Endothelial cell of umbilical vein (primary cell): Measurements from ENCODE around the gene RAB44. TPM values are rescaled to one million over a fixed set of nuclear protein-coding genes. Genes with fewer than 3 reads are reported as not detected.

Experiments
- BruUV-seq: library from RNA; stranded (reverse); fragments of 400-500 nt; replicated peaks from 2 replicates; lab custom pipeline; 2021; lab: Mats Ljungman, UMichigan
- CTCF ChIA-PET: fragments of 300-600, 350-600 bp; sonication (Branson Sonifier 250); formaldehyde crosslinking; loops from one replicate; lab custom pipeline; 2021; ENCODE audit warnings: antibody characterized with exemption, inconsistent platforms; lab: Charles Lee
- POLR2A ChIA-PET: fragments of 300-600, 350-600 bp; sonication (Branson Sonifier 250); formaldehyde crosslinking; loops from one replicate; lab custom pipeline; 2021; ENCODE audit warnings: antibody characterized with exemption, inconsistent platforms; lab: Charles Lee
- DNase-seq: peaks from one replicate; pipeline ENCODE4 v3.0.0-alpha.2; 2011; ENCODE audit warnings: low read depth, low spot score
- FAIRE-seq: peaks from 2 replicates; lab custom pipeline; 2011; peaks lifted over from hg19 to GRCh38; lab: Jason Lieb, UNC
- H2AFZ ChIP-seq: 2 replicates; pipeline ENCODE4 v1.6.0; 2012; ENCODE audit warnings: low read depth, low read length, control low read depth, inconsistent platforms
- H3K27ac ChIP-seq: 2 replicates; pipeline ENCODE4 v1.5.1; 2011; ENCODE audit warnings: low read depth, mild to moderate bottlenecking, control low read depth, low read length, moderate library complexity; ENCODE audit not compliant: insufficient read depth
- H3K27me3 ChIP-seq, 2 experiments: 2 replicates each; pipeline versions ENCODE4 v1.6.0 to v1.6.1; 2011; ENCODE audit warnings: low read length in 2 of 2, mixed read lengths in 1 of 2; ENCODE audit not compliant: control insufficient read depth in 2 of 2, insufficient read depth in 2 of 2
- H3K36me3 ChIP-seq, 2 experiments: 2 replicates in 1 of 2; 3 replicates in 1 of 2; pipeline ENCODE4 v1.5.1; 2011; ENCODE audit warnings: low read length in 2 of 2, mild to moderate bottlenecking in 1 of 2, moderate library complexity in 1 of 2; ENCODE audit not compliant: control insufficient read depth in 2 of 2, insufficient read depth in 2 of 2; ENCODE audit errors: extremely low read depth in 1 of 2
- H3K4me1 ChIP-seq: 3 replicates; pipeline ENCODE4 v1.5.1; 2011; ENCODE audit warnings: mild to moderate bottlenecking, low read length; ENCODE audit not compliant: control insufficient read depth, insufficient read depth; ENCODE audit errors: extremely low read depth
- H3K4me2 ChIP-seq: 2 replicates; pipeline ENCODE4 v1.6.1; 2011; ENCODE audit warnings: low read length, control low read depth, mixed read lengths; ENCODE audit not compliant: insufficient read depth
- H3K4me3 ChIP-seq, 3 experiments: fragments of 200-600 bp in 1 of 3; sonication (generic), shearing (Covaris generic) in 1 of 3; replicated peaks in 1 of 3; 2 replicates each; pipeline ENCODE4 v1.5.1; 2011 to 2016; ENCODE audit warnings: control low read depth in 3 of 3, low read length in 3 of 3, mild to moderate bottlenecking in 2 of 3, inconsistent platforms in 1 of 3, low read depth in 1 of 3, moderate library complexity in 1 of 3; ENCODE audit not compliant: insufficient read depth in 1 of 3
- H3K79me2 ChIP-seq: 2 replicates; pipeline ENCODE4 v1.6.0; 2012; ENCODE audit warnings: low read length, inconsistent platforms; ENCODE audit not compliant: control insufficient read depth, insufficient read depth
- H3K9ac ChIP-seq: replicated peaks from 2 replicates; pipeline ENCODE3; 2011; ENCODE audit warnings: low read length, control low read depth; ENCODE audit not compliant: insufficient read depth; ENCODE audit errors: extremely low read depth
- H3K9me1 ChIP-seq: replicated peaks from 3 replicates; pipeline ENCODE4 v1.6.0; 2011; ENCODE audit warnings: mild to moderate bottlenecking, low read length; ENCODE audit not compliant: control insufficient read depth, insufficient read depth; ENCODE audit errors: extremely low read depth
- H3K9me3 ChIP-seq: replicated peaks from 2 replicates; pipeline ENCODE4 v1.5.1; 2012; ENCODE audit warnings: low read length, inconsistent platforms; ENCODE audit not compliant: control insufficient read depth, insufficient read depth
- H4K20me1 ChIP-seq: replicated peaks from 2 replicates; pipeline ENCODE3; 2011; ENCODE audit warnings: mild to moderate bottlenecking, low read length; ENCODE audit not compliant: control insufficient read depth, insufficient read depth; ENCODE audit errors: extremely low read depth
- EZH2 ChIP-seq: IDR thresholded peaks from 2 replicates; pipeline ENCODE4 v1.6.1; 2012; ENCODE audit warnings: borderline replicate concordance, low read depth, mild to moderate bottlenecking, moderate library complexity, low read length, inconsistent platforms; ENCODE audit not compliant: severe bottlenecking
- FOS ChIP-seq: IDR thresholded peaks from 2 replicates; pipeline ENCODE4 v1.6.1; 2011; ENCODE audit warnings: mild to moderate bottlenecking, low read length, moderate library complexity, borderline replicate concordance; ENCODE audit not compliant: insufficient read depth
- GATA2 ChIP-seq: IDR thresholded peaks from 2 replicates; pipeline ENCODE4 v1.7.0; 2011; ENCODE audit warnings: low read depth, mild to moderate bottlenecking, moderate library complexity, mixed read lengths, low read length; ENCODE audit not compliant: insufficient read length, insufficient read depth
- JUN ChIP-seq: IDR thresholded peaks from 2 replicates; pipeline ENCODE4 v1.6.1; 2011; ENCODE audit warnings: borderline replicate concordance, low read depth; ENCODE audit not compliant: insufficient read length, insufficient read depth
- MAX ChIP-seq: IDR thresholded peaks from 2 replicates; pipeline ENCODE4 v1.6.1; 2011; ENCODE audit not compliant: insufficient read depth, insufficient read length
- MYC ChIP-seq: IDR thresholded peaks from one replicate; pipeline ENCODE4 v1.6.1; 2011; ENCODE audit warnings: mild to moderate bottlenecking, low read depth, low read length
- POLR2A ChIP-seq: IDR thresholded peaks from 2 replicates; pipeline ENCODE4 v1.6.1; 2012; ENCODE audit warnings: low read depth, mild to moderate bottlenecking, control low read depth, low read length
- POLR2AphosphoS5 ChIP-seq: IDR thresholded peaks from 2 replicates; pipeline ENCODE4 v1.6.1; 2012; ENCODE audit warnings: low read depth, mild to moderate bottlenecking, control low read depth, low read length, moderate library complexity; ENCODE audit not compliant: insufficient read depth
- dilution Hi-C: fragments of 300-500 bp; cut with MboI; formaldehyde crosslinking; loops from one replicate; pipeline ENCODE4 v1.15.0; 2019; ENCODE audit warnings: low sequenced_read_pairs; ENCODE audit not compliant: extremely low pct_ligation_motif_present
- intact Hi-C: fragments of 100-400 bp; cut with micrococcal nuclease; formaldehyde crosslinking; loops from one replicate; pipeline ENCODE4 v1.10.0; 2022
- polyA plus RNA-seq, 4 experiments: library from polyadenylated mRNA; depleted of rRNA in 3 of 4; stranded (reverse) in 3 of 4; unstranded in 1 of 4; fragments of >200 nt; gene quantifications; 2 replicates each; pipeline versions ENCODE4 v1.2.1 to v1.2.3, GENCODE V29; 2011 to 2012; ENCODE audit warnings: missing spikeins in 1 of 4
- total RNA-seq: library from RNA; stranded (reverse); gene quantifications from 2 replicates; pipeline ENCODE4 v1.2.3, GENCODE V29; 2021
- TF ChIP-seq, protein P1 (sequence below), 2 donors: IDR thresholded peaks; 1 replicate in 1 of 2; 2 replicates in 1 of 2; pipeline ENCODE4 v1.5.1; 2011; ENCODE audit warnings: low read length in 2 of 2, mild to moderate bottlenecking in 2 of 2, moderate library complexity in 2 of 2, control low read depth in 1 of 2, inconsistent platforms in 1 of 2, low read depth in 1 of 2; ENCODE audit not compliant: insufficient read depth in 1 of 2; ENCODE audit errors: extremely low read depth in 1 of 2

RAB44 gene
- total and polyA plus RNA-seq, 2 donors (not counting 3 experiments of a cell fraction or from before 2014, with no cell fraction given) = 0.03 to 0.11 TPM

GRCh38 chr6:36745283-36745682 is 47.7 kb downstream of the RAB44 start:
- no peaks in the 10 kb centered on the region for H3K9me1 ChIP-seq
- no TSS peak for BruUV-seq
- no peaks in the 10 kb centered on the region for H3K27me3 ChIP-seq
- intact Hi-C loops = no loop called here
- no peak overlapping the region for H3K9ac ChIP-seq
- no peak overlapping the region for H3K27ac ChIP-seq
- H3K9me3 ChIP-seq = no peaks in the 10 kb centered on the region
- ChIA-PET POLR2A (no interaction called here), CTCF (interaction anchor here (1.1 to 1.7 kb wide), 2 partner anchors 10 to 14 kb away, joined by 4 to 5 read pairs; no protein-coding TSS in a partner anchor)
- no peak overlapping the region for H3K4me3 ChIP-seq
- TF ChIP-seq GATA2 (no peak), POLR2A (no peak), MYC (no peak), FOS (no peak), JUN (no peak), POLR2AphosphoS5 (no peak), MAX (no peak), EZH2 (no peak)
- TF ChIP-seq, protein P1, sequence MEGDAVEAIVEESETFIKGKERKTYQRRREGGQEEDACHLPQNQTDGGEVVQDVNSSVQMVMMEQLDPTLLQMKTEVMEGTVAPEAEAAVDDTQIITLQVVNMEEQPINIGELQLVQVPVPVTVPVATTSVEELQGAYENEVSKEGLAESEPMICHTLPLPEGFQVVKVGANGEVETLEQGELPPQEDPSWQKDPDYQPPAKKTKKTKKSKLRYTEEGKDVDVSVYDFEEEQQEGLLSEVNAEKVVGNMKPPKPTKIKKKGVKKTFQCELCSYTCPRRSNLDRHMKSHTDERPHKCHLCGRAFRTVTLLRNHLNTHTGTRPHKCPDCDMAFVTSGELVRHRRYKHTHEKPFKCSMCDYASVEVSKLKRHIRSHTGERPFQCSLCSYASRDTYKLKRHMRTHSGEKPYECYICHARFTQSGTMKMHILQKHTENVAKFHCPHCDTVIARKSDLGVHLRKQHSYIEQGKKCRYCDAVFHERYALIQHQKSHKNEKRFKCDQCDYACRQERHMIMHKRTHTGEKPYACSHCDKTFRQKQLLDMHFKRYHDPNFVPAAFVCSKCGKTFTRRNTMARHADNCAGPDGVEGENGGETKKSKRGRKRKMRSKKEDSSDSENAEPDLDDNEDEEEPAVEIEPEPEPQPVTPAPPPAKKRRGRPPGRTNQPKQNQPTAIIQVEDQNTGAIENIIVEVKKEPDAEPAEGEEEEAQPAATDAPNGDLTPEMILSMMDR (IDR thresholded peaks at IDR 0.05; ENCODE audit: extremely low read depth in 1 of 2, insufficient read depth in 1 of 2, low read depth in 1 of 2, low read length in 2 of 2) = no peak
- dilution Hi-C loops = no loop called here
- no peak overlapping the region for H3K4me2 ChIP-seq
- H3K4me1 ChIP-seq = peaks cover 12% of the 10 kb centered on the region
- H3K79me2 ChIP-seq = no peaks in the 10 kb centered on the region
- DNase-seq (no peak), FAIRE-seq (no peak)
- H4K20me1 ChIP-seq = no peaks in the 10 kb centered on the region
- no peaks in the 10 kb centered on the region for H3K36me3 ChIP-seq
- no peak overlapping the region for H2AFZ ChIP-seq
